Left ventricle myocardium inferior (tissue), 1 donor: ENCODE results near the gene CEMIP2. TPM values are rescaled to one million over a fixed set of nuclear protein-coding genes. Genes with fewer than 3 reads are reported as not detected.

Experiments
- DNase-seq: peaks from one replicate; pipeline ENCODE4 v3.0.0-alpha.2; 2020
- H3K27ac ChIP-seq: fragments of 200-600 bp; replicated peaks from 2 replicates; pipeline ENCODE4 v1.8.0; 2021
- H3K27me3 ChIP-seq: fragments of 200-600 bp; 2 replicates; pipeline ENCODE4 v1.8.0; 2021; ENCODE audit warnings: low read depth
- H3K36me3 ChIP-seq: fragments of 200-600 bp; 2 replicates; pipeline ENCODE4 v1.8.0; 2021
- H3K4me1 ChIP-seq: fragments of 200-600 bp; 2 replicates; pipeline ENCODE4 v1.8.0; 2021
- H3K4me3 ChIP-seq: fragments of 200-600 bp; 2 replicates; pipeline ENCODE4 v1.8.0; 2021; ENCODE audit warnings: mild to moderate bottlenecking, moderate library complexity
- H3K9me3 ChIP-seq: fragments of 200-600 bp; replicated peaks from 2 replicates; pipeline ENCODE4 v1.8.0; 2021
- intact Hi-C: fragments of 100-400 bp; cut with micrococcal nuclease; formaldehyde crosslinking; loops from one replicate; pipeline ENCODE4 v1.11.0; 2022
- total RNA-seq: library from RNA; stranded (reverse); fragmentation: NEBNext Ultra II Directional; extraction: Animal tissue kit (Norgen Biotek cat#: 25700); gene quantifications from one replicate; pipeline ENCODE4 v1.2.1, GENCODE V29; 2021
- TF ChIP-seq, protein P1 (sequence below): fragments of 200-600 bp; IDR thresholded peaks from 2 replicates; pipeline ENCODE4 v1.8.0; 2021; ENCODE audit warnings: antibody characterized with exemption, mild to moderate bottlenecking, borderline replicate concordance
- donor health status: DM: no; HTN: yes; CAD: no; lungs with severe emphysema.

The CEMIP2 gene
- total RNA-seq, 1 donor from 2014 or later, result 11.7 TPM

DNA sequence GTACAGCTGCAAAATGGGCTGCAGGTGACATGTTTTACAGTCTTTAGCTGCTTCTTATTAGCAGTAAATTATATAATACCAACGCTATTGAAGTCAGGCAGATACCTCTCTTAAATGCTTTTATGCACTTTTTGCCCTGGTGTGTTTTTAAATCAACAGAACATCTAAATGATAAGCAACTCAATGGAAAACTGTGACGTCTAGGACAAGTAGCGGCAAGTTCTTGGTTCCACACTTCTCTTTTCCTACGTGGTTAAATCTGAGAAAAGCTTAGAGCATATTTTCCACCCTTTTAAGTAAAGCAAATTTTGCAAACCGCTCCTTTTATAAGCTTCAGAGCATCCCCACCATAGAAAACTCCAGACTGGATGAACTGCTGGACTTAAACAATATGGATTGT, 58.1 kb downstream of the CEMIP2 start:
- TF ChIP-seq, protein P1, sequence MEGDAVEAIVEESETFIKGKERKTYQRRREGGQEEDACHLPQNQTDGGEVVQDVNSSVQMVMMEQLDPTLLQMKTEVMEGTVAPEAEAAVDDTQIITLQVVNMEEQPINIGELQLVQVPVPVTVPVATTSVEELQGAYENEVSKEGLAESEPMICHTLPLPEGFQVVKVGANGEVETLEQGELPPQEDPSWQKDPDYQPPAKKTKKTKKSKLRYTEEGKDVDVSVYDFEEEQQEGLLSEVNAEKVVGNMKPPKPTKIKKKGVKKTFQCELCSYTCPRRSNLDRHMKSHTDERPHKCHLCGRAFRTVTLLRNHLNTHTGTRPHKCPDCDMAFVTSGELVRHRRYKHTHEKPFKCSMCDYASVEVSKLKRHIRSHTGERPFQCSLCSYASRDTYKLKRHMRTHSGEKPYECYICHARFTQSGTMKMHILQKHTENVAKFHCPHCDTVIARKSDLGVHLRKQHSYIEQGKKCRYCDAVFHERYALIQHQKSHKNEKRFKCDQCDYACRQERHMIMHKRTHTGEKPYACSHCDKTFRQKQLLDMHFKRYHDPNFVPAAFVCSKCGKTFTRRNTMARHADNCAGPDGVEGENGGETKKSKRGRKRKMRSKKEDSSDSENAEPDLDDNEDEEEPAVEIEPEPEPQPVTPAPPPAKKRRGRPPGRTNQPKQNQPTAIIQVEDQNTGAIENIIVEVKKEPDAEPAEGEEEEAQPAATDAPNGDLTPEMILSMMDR, result no peak
- Histone ChIP-seq H3K9me3 (no peaks in the 10 kb centered on the region), H3K36me3 (peaks cover 72% of the 10 kb centered on the region), H3K27ac (no peak overlapping the region), H3K27me3 (no peaks in the 10 kb centered on the region), H3K4me1 (peaks cover 9% of the 10 kb centered on the region), H3K4me3 (no peak overlapping the region)
- intact Hi-C loops, result loop anchor here (10.0 kb wide), 1 partner anchor 105 kb away; no protein-coding TSS in a partner anchor
- DNase-seq, result no peak

DNA sequence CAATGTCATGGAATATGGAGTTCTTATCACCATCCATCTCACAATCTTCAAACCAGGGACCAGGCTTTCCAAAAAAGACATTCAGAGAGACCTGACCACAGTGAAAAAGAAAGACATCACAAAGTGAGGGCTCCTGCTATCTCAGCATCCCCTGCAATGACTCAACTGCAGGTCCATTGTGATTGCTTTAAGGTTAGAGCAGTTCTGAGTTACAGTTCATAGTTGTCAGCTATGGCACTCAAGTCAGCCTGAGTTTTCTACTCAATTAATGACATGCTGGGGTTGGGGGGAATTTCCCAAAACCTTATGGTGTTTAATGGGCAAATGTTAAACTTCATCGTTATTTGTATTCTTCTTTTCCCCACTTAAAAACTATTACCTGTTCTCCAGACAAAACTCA, 58.9 kb downstream of the CEMIP2 start:
- H3K9me3 ChIP-seq, result no peaks in the 10 kb centered on the region
- no peak overlapping the region for H3K27ac ChIP-seq
- H3K27me3 ChIP-seq, result no peaks in the 10 kb centered on the region
- intact Hi-C loops, result no loop called here
- no peak overlapping the region for H3K4me3 ChIP-seq
- TF ChIP-seq, protein P1, result no peak
- no peak for DNase-seq
- H3K4me1 ChIP-seq, result peaks cover 17% of the 10 kb centered on the region
- peaks cover 67% of the 10 kb centered on the region for H3K36me3 ChIP-seq

DNA sequence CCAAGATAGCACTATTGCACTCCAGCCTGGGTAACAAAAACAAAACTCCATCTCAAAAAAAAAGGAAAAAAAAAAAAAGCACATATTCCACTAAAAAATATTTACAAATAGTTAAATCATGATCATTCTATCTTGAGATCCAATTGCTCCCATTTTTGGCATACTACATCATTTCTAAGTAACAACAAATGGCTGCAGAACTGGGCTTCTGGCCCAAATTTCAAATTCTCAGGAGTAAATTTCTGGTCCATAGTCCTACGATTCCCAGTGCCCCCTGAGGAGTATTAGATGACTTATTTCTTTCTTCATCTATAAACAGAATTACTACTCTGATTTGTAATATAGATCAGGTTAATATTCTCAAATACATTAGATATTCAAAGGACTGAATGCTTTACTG, 62.1 kb downstream of the CEMIP2 start:
- Histone ChIP-seq H3K27ac (no peak overlapping the region), H3K9me3 (no peaks in the 10 kb centered on the region), H3K36me3 (peaks cover 61% of the 10 kb centered on the region), H3K4me3 (no peak overlapping the region), H3K27me3 (no peaks in the 10 kb centered on the region), H3K4me1 (peaks cover 24% of the 10 kb centered on the region)
- intact Hi-C loops, result no loop called here
- TF ChIP-seq, protein P1, result no peak
- DNase-seq, result no peak

DNA sequence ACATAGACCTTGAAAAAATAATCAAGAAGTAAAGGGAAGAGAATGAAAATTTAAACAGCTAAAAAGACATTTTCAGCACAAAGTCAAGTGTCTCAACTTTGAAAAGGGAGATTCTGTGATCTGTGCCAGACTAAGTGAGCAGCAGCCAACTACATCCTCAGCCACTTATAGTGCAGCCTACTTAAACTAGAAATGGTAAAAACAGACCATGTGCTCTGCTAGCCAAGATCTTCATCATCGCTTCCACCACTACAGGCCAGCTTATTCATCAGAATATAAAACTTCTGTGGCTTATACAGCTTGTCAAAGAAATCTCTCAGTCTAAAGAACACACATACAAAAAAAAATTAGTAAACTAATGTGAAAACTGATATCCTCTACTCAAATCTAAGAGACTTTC, 63.5 kb downstream of the CEMIP2 start:
- peaks cover 24% of the 10 kb centered on the region for H3K4me1 ChIP-seq
- no peak overlapping the region for H3K27ac ChIP-seq

DNA sequence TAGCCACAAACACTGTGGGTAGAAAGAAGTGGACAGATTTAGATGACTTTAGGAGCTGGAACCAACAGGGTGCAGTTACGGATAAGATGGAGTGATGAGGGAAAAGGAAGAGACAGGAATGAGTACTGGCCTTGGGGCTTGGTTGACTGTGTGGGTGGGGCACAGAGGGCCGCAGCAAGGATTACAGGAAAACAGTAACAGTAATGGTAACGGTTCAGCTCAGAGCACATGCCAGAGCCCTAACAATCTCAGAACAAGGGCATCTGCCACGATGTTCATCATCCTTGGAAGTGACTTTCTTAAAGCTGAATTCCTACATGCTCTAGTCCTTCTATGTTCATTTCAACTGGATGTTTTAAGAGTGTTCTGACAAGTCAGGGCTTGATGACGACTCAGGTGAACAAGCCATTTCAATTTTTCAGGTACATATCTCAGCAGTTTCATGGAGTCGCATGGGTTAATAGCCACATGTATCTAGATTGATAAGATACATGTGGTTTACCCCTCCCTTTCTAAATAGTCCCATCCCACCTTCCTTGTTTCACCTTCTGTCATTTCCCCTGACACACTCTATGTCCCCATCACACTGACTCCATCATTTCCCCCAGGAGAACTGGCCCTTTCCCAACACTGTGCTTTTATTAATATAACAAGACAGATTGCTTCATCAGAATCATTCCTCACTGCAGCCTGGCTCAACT, 65.0 kb downstream of the CEMIP2 start:
- intact Hi-C loops, result no loop called here
- Histone ChIP-seq H3K4me1 (peaks cover 24% of the 10 kb centered on the region), H3K4me3 (no peak overlapping the region), H3K27ac (no peak overlapping the region), H3K36me3 (peaks cover 63% of the 10 kb centered on the region), H3K27me3 (no peaks in the 10 kb centered on the region), H3K9me3 (no peaks in the 10 kb centered on the region)
- TF ChIP-seq, protein P1, result no peak
- no peak for DNase-seq

More for the DNA sequence above, 63.5 kb downstream of the CEMIP2 start:
- intact Hi-C loops, result no loop called here
- TF ChIP-seq, protein P1, result no peak
- DNase-seq, result no peak
- Histone ChIP-seq H3K4me3 (no peak overlapping the region), H3K27me3 (no peaks in the 10 kb centered on the region), H3K9me3 (no peaks in the 10 kb centered on the region), H3K36me3 (peaks cover 63% of the 10 kb centered on the region)
